HEK293 (cell line): Measurements from ENCODE around the gene KLHL29.

Experiments used
- CTCF ChIA-PET: fragments of 350-600 bp; formaldehyde crosslinking; extraction: SDS; loops from one replicate; lab custom pipeline; 2021; ENCODE audit warnings: antibody characterized with exemption; lab: Yijun Ruan, JAX
- POLR2A ChIA-PET: fragments of 300-600 bp; formaldehyde crosslinking; extraction: SDS; loops from one replicate; lab custom pipeline; 2020; ENCODE audit warnings: antibody characterized with exemption, inconsistent platforms; lab: Yijun Ruan, JAX
- H3K27ac ChIP-seq: fragments of 200-500 bp; sonication (Bioruptor generic); 2 replicates; pipeline ENCODE4 v1.5.1; 2014; ENCODE audit warnings: low read depth, low read length, control low read depth, inconsistent platforms; ENCODE audit errors: extremely low read depth
- H3K36me3 ChIP-seq, 2 experiments: fragments of 200-500 bp in 1 of 2; sonication (Bioruptor generic) in 1 of 2; 1 replicate in 1 of 2; 2 replicates in 1 of 2; pipeline ENCODE4 v1.5.1; 2014 to 2017; ENCODE audit warnings: inconsistent platforms in 2 of 2, low read length in 2 of 2; ENCODE audit not compliant: control insufficient read depth in 2 of 2, insufficient read depth in 1 of 2
- H3K4me1 ChIP-seq: fragments of 200-500 bp; sonication (Bioruptor generic); 2 replicates; pipeline ENCODE4 v1.5.1; 2014; ENCODE audit warnings: mild to moderate bottlenecking, low read length, inconsistent platforms; ENCODE audit not compliant: control insufficient read depth, insufficient read depth
- H3K4me3 ChIP-seq: 2 replicates; pipeline ENCODE4 v1.5.1; 2011; ENCODE audit warnings: low read depth, mild to moderate bottlenecking, control low read depth, low read length, moderate library complexity
- H3K9me3 ChIP-seq: fragments of 200-500 bp; sonication (Bioruptor generic); 2 replicates; pipeline ENCODE4 v1.5.1; 2014; ENCODE audit warnings: low read depth, low read length, inconsistent platforms; ENCODE audit not compliant: control insufficient read depth, insufficient read depth
- AEBP2 ChIP-seq: fragments of 450-650 bp; formaldehyde crosslinking; IDR thresholded peaks from 2 replicates; pipeline ENCODE4 v1.5.1; 2016; ENCODE audit warnings: missing biosample characterization, missing genetic modification characterization, borderline replicate concordance
- EGR2 ChIP-seq: fragments of 450-650 bp; formaldehyde crosslinking; IDR thresholded peaks from 2 replicates; pipeline ENCODE4 v1.5.1; 2016; ENCODE audit warnings: low read depth, missing biosample characterization, missing genetic modification characterization
- GLIS1 ChIP-seq: fragments of 450-650 bp; formaldehyde crosslinking; IDR thresholded peaks from 2 replicates; pipeline ENCODE4 v1.5.1; 2016; ENCODE audit warnings: missing biosample characterization, missing genetic modification characterization
- IKZF3 ChIP-seq: fragments of 450-650 bp; IDR thresholded peaks from 2 replicates; pipeline ENCODE4 v1.5.0; 2018; ENCODE audit warnings: missing biosample characterization, mild to moderate bottlenecking, missing genetic modification characterization, moderate library complexity
- INSM2 ChIP-seq: fragments of 450-650 bp; formaldehyde crosslinking; IDR thresholded peaks from 2 replicates; pipeline ENCODE4 v1.5.1; 2016; ENCODE audit warnings: missing biosample characterization, missing genetic modification characterization
- KLF9 ChIP-seq: fragments of 450-650 bp; formaldehyde crosslinking; IDR thresholded peaks from 2 replicates; pipeline ENCODE4 v1.5.1; 2016; ENCODE audit warnings: missing biosample characterization, missing genetic modification characterization, low read depth
- MEIS1 ChIP-seq: sonication (generic); formaldehyde crosslinking; IDR thresholded peaks from 2 replicates; pipeline ENCODE4 v1.8.1; 2022; ENCODE audit warnings: missing genetic modification reagents, mild to moderate bottlenecking, borderline replicate concordance
- PRDM4 ChIP-seq: fragments of 450-650 bp; formaldehyde crosslinking; IDR thresholded peaks from 2 replicates; pipeline ENCODE4 v1.5.1; 2017; ENCODE audit warnings: missing biosample characterization, missing genetic modification characterization
- SALL2 ChIP-seq: fragments of 450-650 bp; formaldehyde crosslinking; IDR thresholded peaks from 2 replicates; pipeline ENCODE4 v1.5.0; 2017; ENCODE audit warnings: missing biosample characterization, mild to moderate bottlenecking, missing genetic modification characterization, borderline replicate concordance
- WT1 ChIP-seq: fragments of 450-650 bp; formaldehyde crosslinking; IDR thresholded peaks from 2 replicates; pipeline ENCODE4 v1.5.1; 2016; ENCODE audit warnings: missing biosample characterization, missing genetic modification characterization
- YY1 ChIP-seq: fragments of 450-650 bp; formaldehyde crosslinking; IDR thresholded peaks from 2 replicates; pipeline ENCODE4 v1.5.1; 2018; ENCODE audit warnings: missing biosample characterization, missing genetic modification characterization
- ZFP3 ChIP-seq: fragments of 450-650 bp; formaldehyde crosslinking; IDR thresholded peaks from 2 replicates; pipeline ENCODE4 v1.5.1; 2016; ENCODE audit warnings: low read depth, missing biosample characterization, missing genetic modification characterization
- ZNF133 ChIP-seq: fragments of 450-650 bp; formaldehyde crosslinking; IDR thresholded peaks from 2 replicates; pipeline ENCODE4 v1.5.1; 2016; ENCODE audit warnings: missing biosample characterization, missing genetic modification characterization
- ZNF146 ChIP-seq: fragments of 450-650 bp; formaldehyde crosslinking; IDR thresholded peaks from 2 replicates; pipeline ENCODE4 v1.5.1; 2016; ENCODE audit warnings: missing biosample characterization, missing genetic modification characterization
- ZNF239 ChIP-seq: fragments of 450-650 bp; formaldehyde crosslinking; IDR thresholded peaks from 2 replicates; pipeline ENCODE4 v1.5.1; 2016; ENCODE audit warnings: missing biosample characterization, missing genetic modification characterization
- ZNF341 ChIP-seq: fragments of 450-650 bp; formaldehyde crosslinking; IDR thresholded peaks from 2 replicates; pipeline ENCODE4; 2016; ENCODE audit warnings: low read depth, missing biosample characterization, missing genetic modification characterization
- ZNF391 ChIP-seq: fragments of 450-650 bp; formaldehyde crosslinking; IDR thresholded peaks from 2 replicates; pipeline ENCODE4 v1.5.1; 2016; ENCODE audit warnings: low read depth, missing biosample characterization, missing genetic modification characterization, borderline replicate concordance
- ZNF404 ChIP-seq: fragments of 450-650 bp; formaldehyde crosslinking; IDR thresholded peaks from 2 replicates; pipeline ENCODE4 v1.5.1; 2017; ENCODE audit warnings: missing biosample characterization, missing genetic modification characterization
- ZNF433 ChIP-seq: fragments of 450-650 bp; formaldehyde crosslinking; IDR thresholded peaks from 2 replicates; pipeline ENCODE4 v1.5.1; 2016; ENCODE audit warnings: missing biosample characterization, missing genetic modification characterization, low read depth
- ZNF544 ChIP-seq: fragments of 450-650 bp; formaldehyde crosslinking; IDR thresholded peaks from 2 replicates; pipeline ENCODE4 v1.5.0; 2017; ENCODE audit warnings: missing biosample characterization, missing genetic modification characterization
- ZNF624 ChIP-seq: fragments of 450-650 bp; formaldehyde crosslinking; IDR thresholded peaks from 2 replicates; pipeline ENCODE4 v1.5.1; 2017; ENCODE audit warnings: missing biosample characterization, missing genetic modification characterization
- ZNF664 ChIP-seq: fragments of 450-650 bp; formaldehyde crosslinking; IDR thresholded peaks from 2 replicates; pipeline ENCODE4 v1.5.1; 2016; ENCODE audit warnings: missing biosample characterization, missing genetic modification characterization
- ZNF792 ChIP-seq: fragments of 450-650 bp; formaldehyde crosslinking; IDR thresholded peaks from 2 replicates; pipeline ENCODE4 v1.5.1; 2016; ENCODE audit warnings: missing biosample characterization, missing genetic modification characterization
- ZSCAN18 ChIP-seq: fragments of 450-650 bp; formaldehyde crosslinking; IDR thresholded peaks from 2 replicates; pipeline ENCODE4 v1.5.1; 2016; ENCODE audit warnings: missing biosample characterization, missing genetic modification characterization
- ZXDB ChIP-seq: fragments of 450-650 bp; formaldehyde crosslinking; IDR thresholded peaks from 2 replicates; pipeline ENCODE4 v1.5.1; 2016; ENCODE audit warnings: missing biosample characterization, missing genetic modification characterization
- TF ChIP-seq, protein P1 (sequence below): fragments of 450-650 bp; formaldehyde crosslinking; IDR thresholded peaks from 2 replicates; pipeline ENCODE4 v1.5.1; 2017; ENCODE audit warnings: missing biosample characterization, missing genetic modification characterization
- TF ChIP-seq, protein P2 (sequence below): sonication (generic); formaldehyde crosslinking; IDR thresholded peaks from 2 replicates; pipeline ENCODE4 v1.8.1; 2022; ENCODE audit warnings: mild to moderate bottlenecking, moderate library complexity, missing genetic modification reagents

Gene KLHL29

DNA sequence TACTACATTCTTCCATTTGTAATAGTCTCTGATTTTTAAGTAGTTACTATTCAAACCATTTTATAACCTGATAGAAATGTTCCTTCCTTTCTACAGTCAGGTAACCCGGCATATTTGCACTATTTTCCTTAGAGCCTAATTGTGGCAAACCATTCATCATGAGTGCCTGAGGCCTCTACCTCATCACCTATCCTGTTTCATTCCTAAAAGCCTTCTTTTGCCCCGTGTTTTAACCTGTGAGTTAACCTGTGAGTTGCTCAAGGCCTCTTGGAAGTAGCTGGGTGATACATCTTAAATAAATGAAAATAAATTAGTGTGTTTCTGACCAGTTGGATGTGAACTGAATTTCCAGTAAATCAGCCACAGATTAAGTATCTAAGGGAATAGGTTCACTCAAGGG, 6.5 kb upstream of the KLHL29 start:
- H3K9me3 ChIP-seq: no peaks in the 10 kb centered on the region
- CTCF ChIA-PET: interaction anchor here (0.7 kb wide), 1 partner anchor 118 kb away, joined by 5 read pairs; no protein-coding TSS in a partner anchor
- H3K4me1 ChIP-seq: 0 out of 2 replicates have a peak, but pooled peaks cover 6% of the 10 kb centered on the region
- no peak overlapping the region for H3K4me3 ChIP-seq
- TF ChIP-seq ZNF404 (tag by site-specific recombination) (no peak), ZNF391 (tag by site-specific recombination) (no peak), ZNF624 (tag by site-specific recombination) (no peak), GLIS1 (no peak), PRDM4 (tag by site-specific recombination) (no peak), ZNF433 (tag by site-specific recombination) (no peak), ZNF146 (no peak), EGR2 (tag by site-specific recombination) (no peak), ZNF133 (tag by site-specific recombination) (no peak)
- TF ChIP-seq, all 188 proteins: peak for 0
- Histone ChIP-seq H3K27ac (no peak overlapping the region), H3K36me3 (no peaks in the 10 kb centered on the region)
- POLR2A ChIA-PET: no interaction called here

GRCh38 chr2:23379220-23379695, 5.7 kb upstream of the KLHL29 start:
- no peaks in the 10 kb centered on the region for H3K9me3 ChIP-seq
- ChIA-PET POLR2A (no interaction called here), CTCF (no interaction called here)
- no peak overlapping the region for H3K27ac ChIP-seq
- H3K36me3 ChIP-seq: no peaks in the 10 kb centered on the region
- H3K4me3 ChIP-seq: no peak overlapping the region
- 0 out of 2 replicates have a peak, but pooled peaks cover 6% of the 10 kb centered on the region for H3K4me1 ChIP-seq
- TF ChIP-seq ZNF792 (tag by site-specific recombination) (no peak), SALL2 (tag by site-specific recombination) (no peak), ZXDB (tag by site-specific recombination) (no peak), ZSCAN18 (no peak), ZNF544 (no peak), KLF9 (tag by site-specific recombination) (no peak), ZNF239 (no peak), MEIS1 (CRISPR knock-in tag) (no peak), INSM2 (tag by site-specific recombination) (no peak), YY1 (tag by site-specific recombination) (no peak), WT1 (tag by site-specific recombination) (no peak), IKZF3 (tag by site-specific recombination) (no peak), AEBP2 (tag by site-specific recombination) (no peak), ZNF341 (tag by site-specific recombination) (no peak), ZNF664 (tag by site-specific recombination) (no peak), ZFP3 (no peak)
- TF ChIP-seq, protein P1, sequence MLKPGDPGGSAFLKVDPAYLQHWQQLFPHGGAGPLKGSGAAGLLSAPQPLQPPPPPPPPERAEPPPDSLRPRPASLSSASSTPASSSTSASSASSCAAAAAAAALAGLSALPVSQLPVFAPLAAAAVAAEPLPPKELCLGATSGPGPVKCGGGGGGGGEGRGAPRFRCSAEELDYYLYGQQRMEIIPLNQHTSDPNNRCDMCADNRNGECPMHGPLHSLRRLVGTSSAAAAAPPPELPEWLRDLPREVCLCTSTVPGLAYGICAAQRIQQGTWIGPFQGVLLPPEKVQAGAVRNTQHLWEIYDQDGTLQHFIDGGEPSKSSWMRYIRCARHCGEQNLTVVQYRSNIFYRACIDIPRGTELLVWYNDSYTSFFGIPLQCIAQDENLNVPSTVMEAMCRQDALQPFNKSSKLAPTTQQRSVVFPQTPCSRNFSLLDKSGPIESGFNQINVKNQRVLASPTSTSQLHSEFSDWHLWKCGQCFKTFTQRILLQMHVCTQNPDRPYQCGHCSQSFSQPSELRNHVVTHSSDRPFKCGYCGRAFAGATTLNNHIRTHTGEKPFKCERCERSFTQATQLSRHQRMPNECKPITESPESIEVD (tag by site-specific recombination): no peak
- TF ChIP-seq, protein P2, sequence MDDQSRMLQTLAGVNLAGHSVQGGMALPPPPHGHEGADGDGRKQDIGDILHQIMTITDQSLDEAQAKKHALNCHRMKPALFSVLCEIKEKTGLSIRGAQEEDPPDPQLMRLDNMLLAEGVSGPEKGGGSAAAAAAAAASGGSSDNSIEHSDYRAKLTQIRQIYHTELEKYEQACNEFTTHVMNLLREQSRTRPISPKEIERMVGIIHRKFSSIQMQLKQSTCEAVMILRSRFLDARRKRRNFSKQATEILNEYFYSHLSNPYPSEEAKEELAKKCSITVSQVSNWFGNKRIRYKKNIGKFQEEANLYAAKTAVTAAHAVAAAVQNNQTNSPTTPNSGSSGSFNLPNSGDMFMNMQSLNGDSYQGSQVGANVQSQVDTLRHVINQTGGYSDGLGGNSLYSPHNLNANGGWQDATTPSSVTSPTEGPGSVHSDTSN: no peak
